ENCODE measurements around the gene ANKRD50. TPM values are rescaled to one million over a fixed set of nuclear protein-coding genes. Genes with fewer than 3 reads are reported as not detected.

Gene ANKRD50
- total RNA-seq, 4 donors from 2014 or later = 22.5 to 26.0 (median 23.7) TPM

GRCh38 chr4:124738994-124739393 is 26.5 kb upstream of the ANKRD50 start:
- H3K27ac ChIP-seq = no peak overlapping the region
- H3K9me3 ChIP-seq = no peaks in the 10 kb centered on the region
- no peak overlapping the region for H3K4me3 ChIP-seq (replicated peaks in 1 of 3)
- DNase-seq = no peak
- intact Hi-C loops (cut with DNase I) = no loop called here
- TF ChIP-seq POLR2A (IDR thresholded peaks at IDR 0.05) (no peak), CTCF (IDR thresholded peaks at IDR 0.05) (no peak)
- no peaks in the 10 kb centered on the region for H3K27me3 ChIP-seq
- no peaks in the 10 kb centered on the region for H3K36me3 ChIP-seq
- no peaks in the 10 kb centered on the region for H3K4me1 ChIP-seq

GRCh38 chr4:124737619-124738018 is 25.1 kb upstream of the ANKRD50 start:
- no peak overlapping the region for H3K4me3 ChIP-seq (replicated peaks in 1 of 3)
- no peaks in the 10 kb centered on the region for H3K9me3 ChIP-seq
- WGBS, 2 donors = 65 to 86% methylated on average over 2 of the region's 2 CpGs
- H3K27ac ChIP-seq = no peak overlapping the region
- no peaks in the 10 kb centered on the region for H3K36me3 ChIP-seq
- H3K4me1 ChIP-seq = no peaks in the 10 kb centered on the region
- no peak for DNase-seq
- no peaks in the 10 kb centered on the region for H3K27me3 ChIP-seq
- TF ChIP-seq POLR2A (IDR thresholded peaks at IDR 0.05) = no peak
- no peak for TF ChIP-seq CTCF (IDR thresholded peaks at IDR 0.05)
- intact Hi-C loops (cut with DNase I) = no loop called here

GRCh38 chr4:124736526-124736925 is 24.0 kb upstream of the ANKRD50 start:
- H3K27ac ChIP-seq = no peak overlapping the region
- no peaks in the 10 kb centered on the region for H3K27me3 ChIP-seq
- TF ChIP-seq POLR2A (IDR thresholded peaks at IDR 0.05) (no peak), CTCF (IDR thresholded peaks at IDR 0.05) (no peak)
- H3K4me3 ChIP-seq (replicated peaks in 1 of 3) = no peak overlapping the region
- intact Hi-C loops (cut with DNase I) = no loop called here
- no peaks in the 10 kb centered on the region for H3K9me3 ChIP-seq
- 83 to 88% methylated on average over 1 of the region's 1 CpG for WGBS, 2 donors
- no peaks in the 10 kb centered on the region for H3K36me3 ChIP-seq
- no peaks in the 10 kb centered on the region for H3K4me1 ChIP-seq
- no peak for DNase-seq

GRCh38 chr4:124727331-124727890 is 14.9 kb upstream of the ANKRD50 start:
- Histone ChIP-seq H3K27ac (no peak overlapping the region), H3K9me3 (no peaks in the 10 kb centered on the region), H3K27me3 (no peaks in the 10 kb centered on the region), H3K36me3 (no peaks in the 10 kb centered on the region), H3K4me3 (replicated peaks in 1 of 3) (no peak overlapping the region), H3K4me1 (no peaks in the 10 kb centered on the region)
- DNase-seq = no peak
- intact Hi-C loops (cut with DNase I) = no loop called here
- TF ChIP-seq POLR2A (IDR thresholded peaks at IDR 0.05) (no peak), CTCF (IDR thresholded peaks at IDR 0.05) (no peak)
- 94 to 98% methylated on average over 5 of the region's 5 CpGs for WGBS, 2 donors

GRCh38 chr4:124726269-124726668 is 13.7 kb upstream of the ANKRD50 start:
- no peaks in the 10 kb centered on the region for H3K27me3 ChIP-seq
- no peak overlapping the region for H3K4me3 ChIP-seq (replicated peaks in 1 of 3)
- no peak for DNase-seq
- TF ChIP-seq CTCF (IDR thresholded peaks at IDR 0.05) = no peak
- TF ChIP-seq POLR2A (IDR thresholded peaks at IDR 0.05) = no peak
- intact Hi-C loops (cut with DNase I) = no loop called here
- WGBS, 2 donors = 93 to 95% methylated on average over 3 of the region's 3 CpGs
- H3K36me3 ChIP-seq = no peaks in the 10 kb centered on the region
- H3K9me3 ChIP-seq = no peaks in the 10 kb centered on the region
- no peaks in the 10 kb centered on the region for H3K4me1 ChIP-seq
- no peak overlapping the region for H3K27ac ChIP-seq

All from thyroid gland (tissue), 4 donors.